ENCODE results near the gene LRGUK. TPM values are rescaled to one million over a fixed set of nuclear protein-coding genes. Genes with fewer than 3 reads are reported as not detected.

LRGUK gene
- total RNA-seq, 1 donor from 2014 or later, result 0.27 TPM

GRCh38 chr7:134126146-134126545 is 994 bp upstream of the LRGUK start:
- intact Hi-C loops (cut with micrococcal nuclease), result loop anchor here (2.0 to 10.0 kb wide), 5 partner anchors 521 to 1856 kb away; partner anchors contain the start of genes AGBL3, BPGM, CNOT4 and TMEM140

- intact Hi-C loops (cut with micrococcal nuclease), result loop anchor here (2.0 to 10.0 kb wide), 5 partner anchors 520 to 1856 kb away; partner anchors contain the start of genes AGBL3, BPGM, CNOT4 and TMEM140
Measured at GRCh38 chr7:134126596-134126965, 559 bp upstream of the LRGUK start.

- intact Hi-C loops (cut with micrococcal nuclease), result loop anchor here (5.0 to 10.0 kb wide), 4 partner anchors 856 to 1853 kb away; partner anchors contain the start of genes AGBL3, CNOT4 and TMEM140
Measured at GRCh38 chr7:134128829-134129228, 1.7 kb downstream of the LRGUK start.

GRCh38 chr7:134129856-134130523 is 2.9 kb downstream of the LRGUK start:
- intact Hi-C loops (cut with micrococcal nuclease), result loop anchor here (5.0 to 10.0 kb wide), 4 partner anchors 855 to 1852 kb away; partner anchors contain the start of genes AGBL3, CNOT4 and TMEM140

- intact Hi-C loops (cut with micrococcal nuclease), result no loop called here
Measured at GRCh38 chr7:134134004-134134403, 6.9 kb downstream of the LRGUK start.

GRCh38 chr7:134140889-134141867 is 14.0 kb downstream of the LRGUK start:
- intact Hi-C loops (cut with micrococcal nuclease), result loop anchor here (2.0 to 5.0 kb wide), 2 partner anchors 176 to 218 kb away; partner anchors contain the start of gene SLC35B4

GRCh38 chr7:134141868-134142264 is 14.7 kb downstream of the LRGUK start:
- intact Hi-C loops (cut with micrococcal nuclease), result loop anchor here (2.0 to 5.0 kb wide), 2 partner anchors 175 to 217 kb away; partner anchors contain the start of gene SLC35B4

- intact Hi-C loops (cut with micrococcal nuclease), result no loop called here
Measured at GRCh38 chr7:134153493-134154136, 26.5 kb downstream of the LRGUK start.

GRCh38 chr7:134154581-134155130 is 27.5 kb downstream of the LRGUK start:
- intact Hi-C loops (cut with micrococcal nuclease), result no loop called here

- intact Hi-C loops (cut with micrococcal nuclease), result no loop called here
Measured at GRCh38 chr7:134155206-134155605, 28.1 kb downstream of the LRGUK start.

- intact Hi-C loops (cut with micrococcal nuclease), result no loop called here
Measured at GRCh38 chr7:134155871-134156270, 28.7 kb downstream of the LRGUK start.

- intact Hi-C loops (cut with micrococcal nuclease), result no loop called here
Measured at GRCh38 chr7:134165252-134165651, 38.1 kb downstream of the LRGUK start.

- intact Hi-C loops (cut with micrococcal nuclease), result no loop called here
Measured at GRCh38 chr7:134167250-134167649, 40.1 kb downstream of the LRGUK start.

- intact Hi-C loops (cut with micrococcal nuclease), result no loop called here
Measured at GRCh38 chr7:134167841-134168240, 40.7 kb downstream of the LRGUK start.

GRCh38 chr7:134174795-134175261 is 47.7 kb downstream of the LRGUK start:
- intact Hi-C loops (cut with micrococcal nuclease), result no loop called here

- intact Hi-C loops (cut with micrococcal nuclease), result no loop called here
Measured at GRCh38 chr7:134175334-134176036, 48.3 kb downstream of the LRGUK start.

- intact Hi-C loops (cut with micrococcal nuclease), result no loop called here
Measured at GRCh38 chr7:134176037-134176350, 48.9 kb downstream of the LRGUK start.

GRCh38 chr7:134179036-134180011 is 52.2 kb downstream of the LRGUK start:
- intact Hi-C loops (cut with micrococcal nuclease), result no loop called here

GRCh38 chr7:134180376-134180775 is 53.2 kb downstream of the LRGUK start:
- intact Hi-C loops (cut with micrococcal nuclease), result no loop called here

Data from T-helper 1 cell treated with Interleukin-12 subunit alpha and Interleukin-12 subunit beta and Interleukin-4 antibody, amounts not matched to agents 30 ng/mL and 1 ng/mL, for 36 hours (primary cell).